ENCODE data around the gene GAREM1. TPM values are rescaled to one million over a fixed set of nuclear protein-coding genes. Genes with fewer than 3 reads are reported as not detected.
"Not testable (repeated sequence)": the region's sequence is repeated elsewhere in the genome, so short reads cannot be mapped to it uniquely, and the experiment has no call there.

Gene GAREM1
- 5.1 and 5.4 TPM in 2 replicates for total RNA-seq (2014; rRNA removed; shearing (Covaris generic))

DNA sequence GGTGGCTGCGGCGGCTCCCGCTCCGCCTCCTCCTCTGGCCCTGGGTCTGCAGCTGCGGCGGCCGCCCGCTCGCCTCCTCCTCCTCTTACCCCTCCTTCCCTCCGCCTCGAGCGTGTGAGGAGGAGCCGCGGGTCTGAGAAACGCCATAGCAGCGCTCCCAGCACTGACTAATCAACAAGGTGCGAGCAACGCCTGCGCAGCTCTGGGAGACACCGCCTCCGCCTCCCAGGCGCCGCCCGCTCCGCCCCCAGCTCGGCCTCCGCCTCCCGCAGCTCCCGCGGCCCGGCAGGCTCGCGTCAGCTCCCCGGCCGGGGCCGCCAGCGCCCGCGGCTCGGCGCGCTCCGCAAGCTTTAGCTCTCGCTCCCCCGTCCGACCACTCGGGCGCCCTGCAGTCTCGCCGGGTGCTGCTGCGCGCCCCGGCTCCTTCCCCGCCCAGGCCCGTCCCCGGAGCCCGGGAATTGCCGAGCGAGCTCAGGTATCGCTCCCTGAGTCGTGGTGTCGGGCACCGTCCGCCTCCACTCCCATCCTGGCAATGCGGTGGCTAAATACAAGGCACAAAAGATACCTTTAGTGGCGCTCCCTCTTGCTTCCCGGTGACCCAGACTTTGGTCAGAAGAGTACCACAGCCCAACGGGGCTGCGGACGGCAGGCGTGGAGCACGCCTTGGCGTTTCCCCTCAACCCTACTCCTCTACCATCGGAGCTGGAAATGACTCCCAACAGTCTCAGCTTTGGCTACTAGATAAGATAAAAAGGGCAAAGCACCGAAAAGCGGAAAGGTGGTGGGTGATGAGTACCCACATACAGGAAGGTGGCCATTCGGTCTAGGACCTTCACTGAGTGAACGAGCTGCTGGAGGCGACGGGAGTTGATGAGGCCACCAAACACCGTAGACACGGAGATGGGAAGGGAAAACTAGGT, at the start of gene GAREM1:
TSS of gene GAREM1 (minus strand) at position 169 of the 920 bp plus-strand sequence. CDS start 454 bp downstream, outside the sequence.
- peak within 1 kb of the TSS; percentile 56 for H3K27ac ChIP-seq

DNA sequence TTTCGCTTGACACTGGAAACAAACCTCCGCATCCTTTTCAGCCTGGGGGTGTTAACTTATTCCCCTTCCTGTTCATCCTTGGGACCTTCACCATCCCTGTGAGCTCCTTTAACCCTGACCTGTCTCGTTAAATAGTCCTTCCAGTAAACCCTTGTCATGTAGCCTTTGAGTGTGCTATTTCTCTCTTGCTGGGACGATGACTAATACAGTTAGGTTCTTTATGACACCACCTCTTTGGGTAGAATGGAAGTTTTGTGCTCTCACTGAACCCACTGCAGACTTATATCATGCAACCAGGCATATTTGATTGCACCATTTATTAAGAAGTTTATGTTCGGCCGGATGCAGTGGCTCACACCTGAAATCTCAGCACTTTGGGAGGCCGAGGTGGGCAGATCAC, 40.5 kb upstream of the GAREM1 start:
- H3K36me3 ChIP-seq, result no peaks in the 10 kb centered on the region
- H3K27ac ChIP-seq, result no peak overlapping the region
- no peak overlapping the region for H3K4me3 ChIP-seq
- no peaks in the 10 kb centered on the region for H3K4me1 ChIP-seq
- no peaks in the 10 kb centered on the region for H3K27me3 ChIP-seq
- no peak for DNase-seq
- H3K9me3 ChIP-seq (replicated peaks), result no peaks in the 10 kb centered on the region

More for the DNA sequence above, at the start of gene GAREM1:
- Histone ChIP-seq H3K4me1 (no peaks in the 10 kb centered on the region), H3K36me3 (no peaks in the 10 kb centered on the region), H3K9me3 (replicated peaks) (no peaks in the 10 kb centered on the region), H3K4me3 (peak within 1 kb of the TSS; percentile 83), H3K27me3 (no peaks in the 10 kb centered on the region)
- DNase-seq, result peak; percentile 89 to 90

DNA sequence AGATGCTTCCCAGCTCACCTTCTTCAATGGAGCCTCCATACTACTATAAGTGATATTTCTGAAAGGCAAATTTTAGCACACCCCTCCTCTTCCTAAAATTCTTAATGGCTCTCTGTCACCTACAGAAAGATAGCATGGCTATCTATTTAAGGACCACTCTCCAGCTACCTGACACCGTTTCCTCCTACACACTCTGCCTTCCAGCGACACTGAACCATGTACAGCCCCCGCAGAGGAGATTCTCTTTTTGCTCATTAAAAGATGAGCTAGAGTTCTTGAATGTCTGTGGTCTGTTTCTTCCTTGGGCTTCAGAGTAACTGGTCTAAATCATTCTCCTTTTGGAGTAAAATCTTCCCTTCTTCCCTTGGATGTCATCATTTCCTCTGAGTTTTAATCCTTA, 38.4 kb upstream of the GAREM1 start:
- H3K36me3 ChIP-seq, result no peaks in the 10 kb centered on the region
- no peak overlapping the region for H3K27ac ChIP-seq
- no peak overlapping the region for H3K4me3 ChIP-seq
- no peaks in the 10 kb centered on the region for H3K4me1 ChIP-seq
- no peak for DNase-seq
- H3K9me3 ChIP-seq (replicated peaks), result no peaks in the 10 kb centered on the region
- no peaks in the 10 kb centered on the region for H3K27me3 ChIP-seq

GRCh38 chr18:32507093-32507492, 36.4 kb upstream of the GAREM1 start:
- H3K9me3 ChIP-seq (replicated peaks), result no peaks in the 10 kb centered on the region
- no peaks in the 10 kb centered on the region for H3K36me3 ChIP-seq
- no peak overlapping the region for H3K4me3 ChIP-seq
- no peaks in the 10 kb centered on the region for H3K27me3 ChIP-seq
- DNase-seq, result no peak
- no peak overlapping the region for H3K27ac ChIP-seq
- H3K4me1 ChIP-seq, result no peaks in the 10 kb centered on the region

DNA sequence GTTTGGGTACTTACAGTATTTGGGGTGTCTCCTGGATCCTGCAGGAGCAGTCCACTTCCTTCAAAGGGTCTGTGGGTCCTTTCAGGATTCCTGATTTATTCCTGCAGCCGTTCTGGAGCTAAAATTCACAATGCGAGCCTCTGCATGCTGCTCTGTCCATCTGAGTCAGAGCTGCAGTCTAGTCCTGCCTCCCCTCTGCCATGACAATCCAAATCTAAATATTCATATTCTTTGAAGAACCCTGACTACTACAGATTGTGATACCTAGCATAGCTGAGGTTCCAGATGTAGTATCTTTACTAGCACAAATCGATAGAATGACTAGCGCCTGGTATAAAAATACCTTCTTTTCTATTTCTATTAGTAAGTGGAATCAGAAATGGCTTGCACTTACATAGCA, 31.3 kb upstream of the GAREM1 start:
- no peak for DNase-seq
- Histone ChIP-seq H3K4me3 (no peak overlapping the region), H3K27me3 (no peaks in the 10 kb centered on the region), H3K36me3 (no peaks in the 10 kb centered on the region), H3K27ac (no peak overlapping the region), H3K4me1 (no peaks in the 10 kb centered on the region), H3K9me3 (replicated peaks) (no peaks in the 10 kb centered on the region)

DNA sequence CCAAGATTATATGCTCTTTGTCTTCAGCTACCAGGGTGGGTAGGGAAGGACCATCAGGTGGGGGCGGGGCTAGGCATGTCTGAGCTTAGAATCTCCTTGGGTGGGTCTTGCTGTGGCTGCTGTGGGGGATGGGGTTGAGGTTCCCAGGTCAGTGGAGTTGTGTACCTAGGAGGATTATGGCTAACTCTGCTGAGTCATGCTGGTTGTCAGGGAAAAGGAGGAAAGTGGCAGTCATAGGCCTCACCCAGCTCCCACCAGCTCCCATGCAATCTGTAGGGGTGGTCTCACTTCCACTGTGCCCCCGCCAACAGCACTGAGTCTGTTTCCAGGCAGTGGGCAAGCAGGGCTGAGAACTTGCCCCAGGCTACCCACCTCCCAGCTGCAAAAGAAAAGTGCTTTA, 30.6 kb upstream of the GAREM1 start:
- H3K4me3 ChIP-seq; H3K27me3 ChIP-seq; H3K36me3 ChIP-seq; DNase-seq; H3K27ac ChIP-seq; H3K4me1 ChIP-seq; H3K9me3 ChIP-seq (replicated peaks): not testable (repeated sequence)

DNA sequence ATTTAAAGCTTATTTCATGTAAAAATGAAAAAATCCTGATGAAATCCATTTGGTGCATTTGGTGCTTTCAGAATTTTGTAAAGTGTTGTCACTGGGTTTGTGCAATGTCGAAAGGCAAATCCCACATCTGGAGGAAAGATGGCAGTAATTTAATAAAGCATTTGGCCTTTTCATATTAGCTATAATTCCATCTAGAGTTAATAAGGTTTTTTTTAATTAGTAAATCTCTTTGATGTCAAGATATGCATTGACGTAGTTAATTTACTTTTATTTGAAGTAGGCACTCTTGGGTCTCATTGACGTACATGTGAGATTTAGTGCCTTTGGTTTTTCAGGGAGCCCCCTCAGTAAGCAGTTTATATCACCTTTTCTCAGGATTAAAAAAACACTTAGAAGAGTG, 12.3 kb upstream of the GAREM1 start:
- Histone ChIP-seq H3K4me1 (no peaks in the 10 kb centered on the region), H3K4me3 (no peak overlapping the region), H3K27ac (no peak overlapping the region)

GRCh38 chr18:32482117-32482516, 11.4 kb upstream of the GAREM1 start:
- no peak for DNase-seq
- no peak overlapping the region for H3K4me3 ChIP-seq
- H3K27me3 ChIP-seq, result no peaks in the 10 kb centered on the region
- no peaks in the 10 kb centered on the region for H3K36me3 ChIP-seq
- H3K9me3 ChIP-seq (replicated peaks), result no peaks in the 10 kb centered on the region
- H3K27ac ChIP-seq, result no peak overlapping the region
- no peaks in the 10 kb centered on the region for H3K4me1 ChIP-seq

More for the DNA sequence above, 12.3 kb upstream of the GAREM1 start:
- H3K27me3 ChIP-seq, result no peaks in the 10 kb centered on the region
- H3K9me3 ChIP-seq (replicated peaks), result no peaks in the 10 kb centered on the region
- no peak for DNase-seq
- H3K36me3 ChIP-seq, result no peaks in the 10 kb centered on the region

DNA sequence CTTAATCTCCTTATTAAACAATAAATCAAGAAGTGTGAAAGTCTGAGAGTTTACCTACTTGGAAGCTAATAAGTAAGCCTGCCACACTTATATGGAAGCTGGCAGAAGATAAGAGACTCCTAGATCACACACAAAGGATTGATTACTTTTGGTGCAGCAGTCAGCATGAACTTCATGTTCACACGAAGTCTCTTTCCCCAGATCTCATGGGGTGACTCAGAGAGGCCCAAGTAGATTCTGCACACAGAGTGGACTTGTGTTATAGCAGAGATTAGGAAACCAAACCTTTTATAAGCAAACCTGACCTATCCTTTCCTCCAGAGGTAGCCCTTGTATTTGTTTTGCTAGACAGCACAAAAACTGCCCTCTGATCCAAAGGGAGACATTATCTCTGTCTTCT, 9.9 kb upstream of the GAREM1 start:
- Histone ChIP-seq H3K4me1 (no peaks in the 10 kb centered on the region), H3K4me3 (no peak overlapping the region), H3K27ac (no peak overlapping the region), H3K9me3 (replicated peaks) (no peaks in the 10 kb centered on the region), H3K36me3 (no peaks in the 10 kb centered on the region), H3K27me3 (no peaks in the 10 kb centered on the region)
- no peak for DNase-seq

DNA sequence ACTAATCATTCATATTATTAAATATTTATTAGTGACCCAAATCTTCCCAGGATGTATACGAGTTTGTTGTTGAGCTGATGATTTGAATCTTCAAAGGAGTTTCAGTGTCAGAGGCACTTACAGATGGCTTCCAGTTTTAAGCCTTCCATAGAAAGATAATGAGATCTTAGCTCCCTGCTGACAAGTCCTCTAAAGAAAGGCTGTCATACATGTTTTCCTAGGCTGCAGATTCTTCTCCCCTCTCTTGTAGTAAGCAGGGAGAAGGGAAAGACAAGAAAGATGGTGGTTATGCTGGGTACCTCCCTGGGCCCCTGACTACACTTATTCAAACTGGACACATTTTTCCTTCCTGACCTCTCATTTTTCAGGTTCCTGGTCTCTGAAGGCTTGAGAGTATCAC, 8.1 kb upstream of the GAREM1 start:
- H3K4me3 ChIP-seq, result no peak overlapping the region
- no peaks in the 10 kb centered on the region for H3K9me3 ChIP-seq (replicated peaks)
- no peaks in the 10 kb centered on the region for H3K27me3 ChIP-seq
- DNase-seq, result no peak
- no peaks in the 10 kb centered on the region for H3K36me3 ChIP-seq
- no peak overlapping the region for H3K27ac ChIP-seq
- H3K4me1 ChIP-seq, result no peaks in the 10 kb centered on the region

DNA sequence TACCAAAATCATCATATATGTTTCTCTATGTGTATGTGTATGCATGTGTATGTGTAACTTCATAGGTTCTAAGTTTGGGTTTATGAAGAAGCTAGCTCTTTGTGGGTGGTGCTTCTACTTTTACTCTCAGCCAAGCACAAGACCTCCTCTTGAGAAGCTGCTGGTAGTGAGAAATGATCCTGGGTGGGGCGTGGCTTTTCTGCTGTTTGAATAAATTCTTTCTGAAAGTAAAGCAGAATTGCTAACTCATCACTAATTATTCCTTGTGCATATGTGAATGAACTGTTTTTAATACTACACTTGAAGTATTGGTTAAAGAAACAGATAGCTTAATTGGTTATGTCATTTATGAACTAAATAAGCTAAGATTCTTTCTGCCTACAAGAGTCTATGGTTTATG, 7.6 kb upstream of the GAREM1 start:
- no peaks in the 10 kb centered on the region for H3K36me3 ChIP-seq
- no peak overlapping the region for H3K27ac ChIP-seq
- no peak for DNase-seq

GRCh38 chr18:32476106-32476505, 5.4 kb upstream of the GAREM1 start:
- no peak overlapping the region for H3K27ac ChIP-seq
- H3K27me3 ChIP-seq, result no peaks in the 10 kb centered on the region
- DNase-seq, result no peak
- no peak overlapping the region for H3K4me3 ChIP-seq
- H3K4me1 ChIP-seq, result no peaks in the 10 kb centered on the region
- H3K9me3 ChIP-seq (replicated peaks), result no peaks in the 10 kb centered on the region
- H3K36me3 ChIP-seq, result no peaks in the 10 kb centered on the region

More for the DNA sequence above, 7.6 kb upstream of the GAREM1 start:
- H3K27me3 ChIP-seq, result no peaks in the 10 kb centered on the region
- H3K9me3 ChIP-seq (replicated peaks), result no peaks in the 10 kb centered on the region
- H3K4me1 ChIP-seq, result no peaks in the 10 kb centered on the region
- H3K4me3 ChIP-seq, result no peak overlapping the region

DNA sequence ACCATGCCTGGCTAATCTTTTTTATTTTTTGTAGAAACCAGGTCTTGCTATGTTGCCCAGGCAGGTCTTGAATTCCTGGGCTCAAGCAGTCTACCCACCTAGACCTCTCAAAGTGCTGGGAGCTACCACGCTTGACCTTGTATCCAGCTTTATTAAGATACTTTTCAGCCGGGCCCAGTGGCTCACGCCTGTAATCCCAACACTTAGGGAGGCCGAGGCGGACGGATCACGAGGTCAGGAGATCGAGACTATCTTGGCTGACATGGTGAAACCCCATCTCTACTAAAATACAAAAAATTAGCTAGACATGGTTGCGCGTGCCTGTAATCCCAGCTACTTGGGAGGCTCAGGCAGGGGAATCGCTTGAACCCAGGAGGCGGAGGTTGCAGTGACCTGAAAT, 4.4 kb upstream of the GAREM1 start:
- DNase-seq; H3K9me3 ChIP-seq (replicated peaks); H3K27me3 ChIP-seq; H3K4me3 ChIP-seq; H3K36me3 ChIP-seq; H3K4me1 ChIP-seq; H3K27ac ChIP-seq: not testable (repeated sequence)

GRCh38 chr18:32473325-32473724, 2.6 kb upstream of the GAREM1 start:
- H3K27ac ChIP-seq, result no peak overlapping the region
- H3K36me3 ChIP-seq, result no peaks in the 10 kb centered on the region
- no peaks in the 10 kb centered on the region for H3K4me1 ChIP-seq
- DNase-seq, result no peak
- H3K9me3 ChIP-seq (replicated peaks), result no peaks in the 10 kb centered on the region
- H3K4me3 ChIP-seq, result no peak overlapping the region
- no peaks in the 10 kb centered on the region for H3K27me3 ChIP-seq

DNA sequence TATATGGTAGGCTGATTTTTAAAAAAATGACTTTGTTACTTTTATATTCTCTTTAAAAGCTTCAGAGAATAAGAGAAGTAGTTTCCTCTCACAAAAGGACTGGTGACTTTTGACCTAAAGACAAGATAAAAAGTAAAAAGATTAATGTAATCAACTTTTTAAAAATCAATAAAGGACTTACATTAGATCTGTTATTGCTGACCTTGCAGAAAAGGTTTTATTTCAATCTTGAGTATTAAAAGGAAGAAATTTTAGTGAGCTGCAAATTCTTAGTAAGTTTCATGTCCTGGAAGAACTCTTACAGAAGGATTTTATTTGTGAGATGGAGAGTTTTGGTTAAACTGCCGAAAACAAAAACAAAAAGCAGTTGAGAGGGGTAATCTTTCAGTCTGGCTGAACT, 2.2 kb upstream of the GAREM1 start:
- Histone ChIP-seq H3K4me3 (no peak overlapping the region), H3K27ac (no peak overlapping the region), H3K36me3 (no peaks in the 10 kb centered on the region), H3K9me3 (replicated peaks) (no peaks in the 10 kb centered on the region), H3K27me3 (no peaks in the 10 kb centered on the region), H3K4me1 (no peaks in the 10 kb centered on the region)
- no peak for DNase-seq

DNA sequence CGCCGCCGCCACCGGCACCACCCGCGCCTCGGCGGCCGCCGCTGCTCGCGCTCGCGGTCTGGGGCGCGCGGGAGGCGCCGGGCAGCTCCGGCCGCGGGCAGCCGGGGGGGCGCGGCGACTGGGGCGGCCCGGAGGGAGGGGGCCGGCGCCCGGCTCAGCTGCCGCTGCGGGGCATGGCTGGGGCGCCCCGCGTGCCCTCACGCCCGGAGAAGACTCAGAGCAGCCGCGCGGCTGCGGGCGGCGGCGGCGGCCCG, 295 bp downstream of the GAREM1 start:
- no peak overlapping the region; the same call in 1 of the 2 replicates for H3K27ac ChIP-seq
- DNase-seq, result no peak
- H3K4me3 ChIP-seq, result peak overlapping the region; percentile 83
- H3K36me3 ChIP-seq, result no peaks in the 10 kb centered on the region
- no peaks in the 10 kb centered on the region for H3K27me3 ChIP-seq
- no peaks in the 10 kb centered on the region for H3K4me1 ChIP-seq
- no peaks in the 10 kb centered on the region for H3K9me3 ChIP-seq (replicated peaks)
